Psoas muscle (tissue), 8 donors: Measurements from ENCODE around the gene GGACT. TPM values are rescaled to one million over a fixed set of nuclear protein-coding genes. Genes with fewer than 3 reads are reported as not detected.

ENCODE experiments used
- ATAC-seq, 4 donors: fragments of 200-7000 bp; cut with Tn5 transposase; one replicate each; pipeline ENCODE4 v1.9.1; 2020; ENCODE audit warnings: moderate library complexity in 3 of 4, mild to moderate bottlenecking in 2 of 4
- DNase-seq, 2 donors: peaks; one replicate each; pipeline ENCODE4 v3.0.0-alpha.2; 2020
- H3K27ac ChIP-seq: fragments of 200-600 bp; one replicate; pipeline ENCODE4 v1.8.0; 2022
- H3K27me3 ChIP-seq, 3 donors: fragments of 200-600 bp in 1 of 3; one replicate each; pipeline versions ENCODE4 v1.6.1 to v1.8.0; 2013 to 2022; ENCODE audit warnings: low read length in 2 of 3, mild to moderate bottlenecking in 2 of 3, moderate library complexity in 1 of 3; ENCODE audit not compliant: insufficient read depth in 3 of 3
- H3K36me3 ChIP-seq, 2 donors: fragments of 200-600 bp in 1 of 2; one replicate each; pipeline versions ENCODE4 v1.6.1 to v1.8.0; 2013 to 2022; ENCODE audit warnings: low read depth in 1 of 2, mild to moderate bottlenecking in 1 of 2, moderate library complexity in 1 of 2; ENCODE audit not compliant: insufficient read depth in 1 of 2
- H3K4me1 ChIP-seq: fragments of 200-600 bp; one replicate; pipeline ENCODE4 v1.8.0; 2022
- H3K4me3 ChIP-seq: fragments of 200-600 bp; one replicate; pipeline ENCODE4 v1.8.0; 2022; ENCODE audit warnings: mild to moderate bottlenecking
- H3K9me3 ChIP-seq: fragments of 200-600 bp; one replicate; pipeline ENCODE4 v1.8.0; 2022
- CTCF ChIP-seq: fragments of 200-600 bp; IDR thresholded peaks from one replicate; pipeline ENCODE4 v1.8.0; 2022; ENCODE audit warnings: antibody characterized with exemption
- WGBS, 3 donors: extraction: QIAGEN DNeasy Blood & Tissue Kit; methylation state at CpG; one replicate each; pipeline versions ENCODE4 v1.1.6 to v1.1.7; 2013; 5-methylcytosine and 5-hydroxymethylcytosine counted together
- intact Hi-C, 2 donors: fragments of 100-400 bp; cut with DNase I; formaldehyde crosslinking; loops; one replicate each; pipeline versions ENCODE4 v1.11.0 to v1.14.2; 2022
- polyA plus RNA-seq, 3 donors: library from polyadenylated mRNA; stranded (reverse); fragments of 200-250 nt; gene quantifications; one replicate each; pipeline ENCODE4 v1.2.3, GENCODE V29; 2013
- total RNA-seq, 4 donors: library from RNA; stranded (reverse); fragmentation: NEBNext Ultra II Directional in 2 of 4; extraction: Animal tissue kit (Norgen Biotek cat#: 25700) in 2 of 4; gene quantifications; one replicate each; pipeline versions ENCODE4 v1.2.1 to v1.2.4, GENCODE V29; 2021 to 2023
- donor health status: healthy with polysubstance abuse.
- donor health status: DM: no; HTN: no; CAD: no; lungs with moderate emphysema.
- donor health status: Bipolar disorder and iron deficiency.
- donor health status: healthy.
- donor health status: DM: yes; HTN: yes; CAD: no.
- donor health status: DM: no; HTN: no; CAD: no.
- donor health status: DM: no; HTN: no; CAD: no.
- donor health status: DM: yes; HTN: yes; CAD: no.

The GGACT gene
- total and polyA plus RNA-seq, 7 donors = 0.44 to 4.4 (median 1.6) TPM

- no peaks in the 10 kb centered on the region for H3K9me3 ChIP-seq
- no peak overlapping the region for H3K27ac ChIP-seq
- 50 to 64% (median 54%) methylated on average over 5 of the region's 5 CpGs for WGBS, 3 donors
- no peak for ATAC-seq
- no peak for TF ChIP-seq CTCF
- intact Hi-C loops = no loop called here
- peaks cover 0 to 3% of the 10 kb centered on the region in 2 donors for H3K36me3 ChIP-seq
- H3K4me3 ChIP-seq = no peak overlapping the region
- no peak for DNase-seq
- no peaks in the 10 kb centered on the region for H3K27me3 ChIP-seq
- no peaks in the 10 kb centered on the region for H3K4me1 ChIP-seq
These were observed 16.5 kb upstream of the GGACT start for GRCh38 chr13:100604918-100605710.

GRCh38 chr13:100602493-100603111 is 14.0 kb upstream of the GGACT start:
- DNase-seq = no peak
- WGBS, 3 donors = 69 to 75% (median 73%) methylated on average over 8 of the region's 8 CpGs
- ATAC-seq = no peak

GRCh38 chr13:100601716-100602115 is 13.1 kb upstream of the GGACT start:
- peaks cover 0 to 3% of the 10 kb centered on the region in 2 donors for H3K36me3 ChIP-seq
- H3K9me3 ChIP-seq = no peaks in the 10 kb centered on the region
- ATAC-seq (no peak), DNase-seq (no peak)
- WGBS, 3 donors = 94 to 98% (median 95%) methylated on average over 7 of the region's 7 CpGs
- intact Hi-C loops = no loop called here
- no peaks in the 10 kb centered on the region for H3K4me1 ChIP-seq
- no peak for TF ChIP-seq CTCF
- H3K4me3 ChIP-seq = no peak overlapping the region
- peaks cover 0 to 2% (median 0%) of the 10 kb centered on the region in 3 donors for H3K27me3 ChIP-seq
- H3K27ac ChIP-seq = no peak overlapping the region

More at GRCh38 chr13:100602493-100603111, 14.0 kb upstream of the GGACT start:
- Histone ChIP-seq H3K9me3 (no peaks in the 10 kb centered on the region), H3K27ac (no peak overlapping the region), H3K27me3 (no peaks in the 10 kb centered on the region), H3K4me1 (no peaks in the 10 kb centered on the region), H3K4me3 (no peak overlapping the region), H3K36me3 (peaks cover 0 to 3% of the 10 kb centered on the region in 2 donors)
- intact Hi-C loops = no loop called here
- no peak for TF ChIP-seq CTCF

GRCh38 chr13:100600915-100601314 is 12.3 kb upstream of the GGACT start:
- ATAC-seq (no peak), DNase-seq (no peak)
- intact Hi-C loops = no loop called here
- Histone ChIP-seq H3K36me3 (no peaks in the 10 kb centered on the region), H3K4me3 (no peak overlapping the region), H3K27me3 (peaks cover 0 to 2% (median 0%) of the 10 kb centered on the region in 3 donors), H3K27ac (no peak overlapping the region), H3K4me1 (no peaks in the 10 kb centered on the region), H3K9me3 (no peaks in the 10 kb centered on the region)
- no peak for TF ChIP-seq CTCF
- 63% methylated on average over 6 of the region's 6 CpGs for WGBS, 3 donors
